ENCODE measurements around the gene IKBKG.
"Not testable (repeated sequence)": the region's sequence is repeated elsewhere in the genome, so short reads cannot be mapped to it uniquely, and the experiment has no call there.

The IKBKG gene

DNA sequence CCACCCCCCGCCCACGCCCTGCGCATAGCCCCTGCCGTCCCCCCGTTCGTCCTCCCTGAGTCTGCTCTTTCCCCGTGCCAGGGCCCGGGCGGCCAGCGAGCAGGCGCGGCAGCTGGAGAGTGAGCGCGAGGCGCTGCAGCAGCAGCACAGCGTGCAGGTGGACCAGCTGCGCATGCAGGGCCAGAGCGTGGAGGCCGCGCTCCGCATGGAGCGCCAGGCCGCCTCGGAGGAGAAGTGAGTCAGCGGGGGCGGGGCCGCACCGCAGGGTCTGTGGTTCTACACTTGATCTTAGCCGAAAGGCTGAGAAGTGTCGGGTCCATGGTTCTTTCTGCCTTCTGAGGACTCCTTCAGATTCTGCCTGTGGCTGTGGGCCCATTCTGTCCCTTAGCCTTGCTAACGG is 12.9 kb downstream of the IKBKG start:
- not testable (repeated sequence) for DNase-seq

DNA sequence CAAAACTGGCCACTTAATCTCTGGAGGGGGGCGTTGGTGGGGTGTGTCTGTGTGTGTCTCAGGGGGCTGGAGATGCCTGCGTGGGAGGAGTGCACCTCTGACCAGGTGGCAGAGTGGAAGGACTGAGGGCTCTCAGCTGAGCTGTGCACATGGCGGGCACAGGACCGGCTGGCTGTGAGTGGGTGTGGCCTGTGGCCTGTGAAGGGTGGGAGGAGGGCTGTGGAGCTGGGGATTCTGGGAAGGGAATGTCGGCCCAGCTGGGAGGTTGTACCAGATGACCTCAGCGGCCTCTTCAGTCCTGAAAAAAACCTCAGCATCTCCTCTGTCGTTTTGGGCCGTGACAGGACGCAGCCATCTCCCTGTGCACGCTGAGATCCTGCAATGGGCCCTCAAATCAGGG is 14.9 kb downstream of the IKBKG start:
- DNase-seq, result not testable (repeated sequence)

DNA sequence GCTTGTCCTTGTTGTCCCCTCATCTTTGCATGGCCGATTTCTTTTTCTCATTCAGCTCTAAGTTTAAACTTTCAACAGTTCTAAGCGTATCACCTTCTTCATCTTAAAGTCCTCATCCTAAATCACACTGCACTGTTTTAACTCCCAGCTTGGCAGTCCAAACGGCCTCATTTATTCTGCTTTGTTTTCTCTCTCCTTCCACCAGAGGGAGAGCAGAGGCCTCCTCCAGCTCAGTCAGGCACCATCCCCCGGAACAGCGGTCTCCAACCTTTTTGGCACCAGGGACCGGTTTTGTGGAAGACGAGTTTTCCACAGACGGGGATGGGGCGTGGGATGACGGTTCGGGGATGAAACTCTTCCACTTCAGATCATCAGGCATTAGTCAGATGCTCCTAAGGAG is 22.9 kb downstream of the IKBKG start:
- not testable (repeated sequence) for DNase-seq

DNA sequence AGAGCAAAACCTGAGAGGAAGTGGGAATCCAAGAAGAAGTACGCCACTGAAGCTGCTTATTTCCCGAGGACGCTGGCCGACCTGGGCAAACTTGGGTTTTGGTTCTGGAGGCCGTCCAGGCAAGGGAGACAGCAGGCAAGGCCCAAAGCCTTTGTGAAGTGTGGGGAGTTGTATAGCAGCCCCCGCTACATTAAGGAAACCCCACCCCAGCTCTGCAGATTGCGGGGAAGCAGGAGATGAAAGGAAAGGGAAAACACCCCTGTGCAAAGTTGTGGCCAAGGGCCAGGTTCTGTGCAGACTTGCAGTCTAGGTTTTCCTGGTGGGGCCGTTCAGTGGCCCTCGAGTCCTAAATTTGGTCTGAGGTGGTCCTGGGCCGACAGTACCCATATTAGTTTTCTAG is 25.6 kb downstream of the IKBKG start:
- not testable (repeated sequence) for DNase-seq

DNA sequence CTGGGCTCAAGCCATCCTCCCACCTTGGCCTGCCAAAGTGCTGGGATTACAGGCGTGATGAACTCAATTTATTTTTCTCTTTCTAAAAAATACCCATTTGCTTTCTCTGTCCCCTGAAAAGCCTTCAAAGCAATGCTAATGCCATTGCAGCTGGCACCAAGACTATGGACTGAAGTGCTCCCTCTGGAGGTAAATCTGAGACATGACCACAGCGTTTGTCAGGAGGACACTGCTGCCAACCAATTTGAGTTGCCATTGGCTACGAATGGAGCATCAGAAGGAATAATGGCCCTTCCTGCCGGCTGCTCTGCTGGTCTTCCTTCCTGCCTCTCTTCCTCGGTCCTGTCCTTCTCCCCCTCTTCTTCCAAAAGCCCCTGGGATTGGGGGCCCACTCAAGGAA is 27.7 kb downstream of the IKBKG start:
- not testable (repeated sequence) for DNase-seq

DNA sequence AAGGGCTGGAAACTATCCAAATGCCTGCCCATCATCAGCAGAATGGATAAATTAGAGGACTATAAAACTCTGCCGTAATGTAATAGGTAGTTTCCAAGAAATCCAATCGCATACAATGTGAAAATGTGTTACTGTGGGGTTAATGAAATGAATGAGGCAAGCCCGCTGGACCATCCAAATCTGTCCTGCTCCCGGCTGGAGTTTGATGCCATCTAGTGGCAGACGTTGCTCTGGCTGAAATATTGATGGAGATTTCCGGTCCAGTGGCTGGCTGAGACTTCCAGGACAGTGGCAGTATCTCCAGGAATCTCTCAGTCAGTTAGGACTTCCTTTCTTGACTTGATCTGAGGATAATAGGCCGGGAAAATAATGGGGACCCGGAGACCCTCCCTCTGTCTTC is 35.6 kb downstream of the IKBKG start:
- DNase-seq, result not testable (repeated sequence)

DNA sequence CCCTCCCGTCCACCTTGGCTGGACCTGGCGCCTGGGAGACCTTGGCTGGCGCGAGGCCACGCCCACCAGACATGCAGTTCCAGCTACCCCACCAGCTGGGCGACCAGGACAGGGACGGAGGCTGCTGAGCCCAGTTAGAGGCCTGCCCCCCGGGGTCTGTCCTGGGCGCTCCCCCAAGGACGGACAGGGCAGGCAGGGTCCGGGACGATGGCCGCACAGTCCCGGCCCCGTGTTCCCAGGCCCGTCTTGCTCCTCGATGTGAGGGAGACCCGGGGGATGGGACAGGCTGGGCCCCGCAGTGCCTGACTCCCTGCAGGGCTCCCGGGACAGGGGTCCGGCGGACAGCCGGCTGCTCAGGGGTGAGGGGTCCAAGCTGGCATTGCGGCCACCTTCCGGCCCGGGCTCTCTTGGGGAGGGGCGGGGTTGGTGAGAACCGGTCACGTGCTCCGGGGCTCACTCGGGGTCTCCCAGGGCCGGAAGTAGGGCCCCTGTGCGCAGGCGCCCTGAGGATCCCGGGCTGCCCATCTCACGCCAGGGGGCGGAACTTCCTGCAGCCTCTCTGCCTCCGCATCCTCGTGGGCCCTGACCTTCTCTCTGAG is 37.3 kb downstream of the IKBKG start, which contains the start of gene CTAG1A:
Gene CTAG1A (plus strand): TSS at position 549 of the 599 bp plus-strand sequence. CDS start 74 bp downstream, outside the sequence.
- DNase-seq, result not testable (repeated sequence)

DNA sequence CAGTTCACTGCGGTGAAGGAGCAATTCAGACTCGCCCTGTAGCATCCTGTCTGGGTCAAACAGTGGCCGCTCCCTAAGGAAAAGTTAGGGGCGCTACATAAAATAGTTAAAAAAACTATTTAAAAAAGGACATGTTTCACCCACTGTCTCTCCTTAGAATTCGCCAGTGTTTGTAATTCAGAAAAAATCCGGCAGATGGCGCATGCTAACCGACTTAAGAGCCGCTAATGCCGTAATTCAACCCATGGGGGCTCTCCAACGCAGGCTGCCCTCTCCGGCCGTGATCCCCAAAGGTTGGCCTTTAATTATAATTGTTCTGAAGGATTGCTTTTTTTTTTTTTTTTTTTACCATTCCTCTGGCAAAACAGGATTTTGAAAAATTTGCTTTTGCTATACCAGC is 43.0 kb downstream of the IKBKG start:
- not testable (repeated sequence) for DNase-seq

DNA sequence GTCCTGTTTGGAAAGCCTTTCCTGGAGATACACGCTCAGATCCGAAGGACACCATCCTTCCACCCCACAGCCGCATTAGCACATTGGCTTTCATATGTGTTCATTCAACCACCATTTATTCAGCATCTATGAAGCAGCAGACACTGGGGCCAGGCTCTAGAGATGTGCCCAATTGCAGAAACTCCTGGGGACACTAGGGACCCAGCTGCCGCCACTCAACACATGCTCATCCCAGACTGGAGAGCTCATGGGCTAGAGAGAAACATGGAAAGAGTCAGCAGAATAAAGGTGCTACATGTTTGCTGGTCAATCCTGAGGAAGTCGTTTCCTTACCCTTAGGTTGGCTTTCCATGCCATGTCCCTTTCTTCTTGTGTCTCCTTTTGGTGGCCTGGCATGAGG is 45.1 kb downstream of the IKBKG start:
- DNase-seq, result no peak

DNA sequence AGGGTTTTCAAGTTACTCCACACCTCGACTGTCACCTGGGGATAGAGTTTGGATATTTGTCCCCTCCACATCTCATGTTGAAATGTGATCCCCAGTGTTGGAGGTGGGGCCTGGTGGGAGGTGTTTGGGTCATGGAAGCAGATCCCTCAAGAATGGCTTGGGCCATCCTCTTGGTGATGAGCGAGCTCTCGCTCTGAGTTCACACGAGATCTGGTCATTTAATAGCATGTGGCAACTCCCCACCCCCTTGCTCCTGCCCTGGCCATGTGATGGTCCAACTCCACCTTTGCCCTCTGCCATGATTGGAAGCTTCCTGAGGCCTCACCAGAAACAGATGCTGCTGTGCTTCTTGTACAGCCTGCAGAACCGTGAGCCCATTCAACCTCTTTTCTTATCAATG is 45.8 kb downstream of the IKBKG start:
- no peak for DNase-seq

DNA sequence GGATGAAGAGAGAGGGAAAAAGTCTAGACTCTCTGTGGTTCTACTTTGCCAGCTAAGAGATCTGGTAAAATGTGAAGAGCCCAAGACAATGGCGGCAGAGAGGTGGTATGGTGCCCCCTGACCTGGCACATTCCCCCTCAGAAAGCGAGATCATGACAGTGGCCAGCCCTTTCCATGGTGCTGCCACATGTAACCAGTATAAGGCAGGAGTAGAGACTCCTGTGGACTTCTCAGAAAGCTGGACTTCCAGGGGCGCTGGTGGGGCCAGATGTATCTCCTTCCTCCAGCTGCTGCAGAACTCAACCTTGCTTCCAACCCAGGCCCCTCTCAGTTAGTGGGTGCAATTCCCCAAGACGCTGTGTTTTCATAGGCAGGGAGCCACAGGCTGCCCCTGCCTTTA is 47.1 kb downstream of the IKBKG start:
- DNase-seq, result no peak

DNA sequence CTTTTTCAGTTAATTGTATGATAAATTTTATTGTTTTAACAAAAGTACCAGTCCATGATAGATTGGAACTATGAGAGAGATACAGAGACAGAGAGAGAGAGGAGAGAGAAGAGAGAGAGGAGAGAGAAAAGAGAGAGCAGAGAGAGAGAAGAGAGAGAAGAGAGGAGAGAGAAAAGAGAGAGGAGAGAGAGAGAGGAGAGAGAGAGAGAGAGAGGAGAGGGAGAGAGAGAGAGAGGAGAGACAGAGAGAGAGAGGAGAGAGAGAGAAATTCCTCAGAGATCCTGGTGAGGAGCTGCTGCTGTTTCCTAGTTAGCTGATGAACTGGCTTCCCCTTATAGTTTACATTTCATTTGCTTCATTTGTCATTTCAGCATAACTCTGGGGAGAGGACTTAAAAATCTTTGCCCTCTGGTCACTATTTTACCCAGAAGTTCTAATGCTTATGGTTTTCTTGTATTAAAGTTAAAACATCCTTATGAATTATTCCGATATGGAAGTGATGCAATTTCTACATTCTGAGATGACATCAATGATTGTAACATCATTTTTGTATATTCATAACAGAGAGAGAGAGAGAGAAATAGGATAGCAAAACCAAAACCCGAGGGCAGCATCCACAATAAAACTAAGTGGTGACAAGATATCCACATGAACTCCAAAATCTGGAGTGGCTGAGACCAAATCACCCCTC is 48.3 kb downstream of the IKBKG start:
- no peak for DNase-seq

DNA sequence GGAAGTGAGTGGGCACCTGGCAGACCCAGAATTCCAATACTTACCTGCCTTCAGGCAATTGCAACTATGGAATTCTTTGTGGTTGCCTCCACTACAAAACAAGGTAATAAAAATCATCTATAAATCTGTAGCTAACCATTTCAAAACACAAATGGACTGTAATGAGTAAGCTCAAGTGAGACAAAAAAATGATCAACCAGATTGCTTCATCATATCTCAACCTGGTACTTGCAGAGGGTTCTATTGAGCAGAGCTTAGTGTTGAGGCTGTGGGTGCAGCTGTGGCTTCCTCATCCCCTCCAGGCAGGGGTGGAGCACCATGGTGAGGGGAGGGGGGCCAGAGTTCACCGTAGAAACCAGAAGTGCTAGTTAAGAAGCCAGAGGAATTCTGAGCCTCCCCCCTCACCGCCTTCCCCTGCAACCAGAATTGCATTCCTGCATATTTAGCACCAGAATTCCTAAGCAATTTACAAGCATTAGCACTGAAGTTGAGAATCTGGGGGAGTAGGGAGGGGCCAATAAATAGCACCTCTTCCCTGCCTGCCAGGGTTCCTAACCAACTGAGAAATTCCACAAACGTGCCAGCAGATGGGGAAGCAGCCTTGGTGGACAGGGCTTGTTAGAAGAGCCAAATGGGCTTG is 49.0 kb downstream of the IKBKG start:
- DNase-seq, result no peak

DNA sequence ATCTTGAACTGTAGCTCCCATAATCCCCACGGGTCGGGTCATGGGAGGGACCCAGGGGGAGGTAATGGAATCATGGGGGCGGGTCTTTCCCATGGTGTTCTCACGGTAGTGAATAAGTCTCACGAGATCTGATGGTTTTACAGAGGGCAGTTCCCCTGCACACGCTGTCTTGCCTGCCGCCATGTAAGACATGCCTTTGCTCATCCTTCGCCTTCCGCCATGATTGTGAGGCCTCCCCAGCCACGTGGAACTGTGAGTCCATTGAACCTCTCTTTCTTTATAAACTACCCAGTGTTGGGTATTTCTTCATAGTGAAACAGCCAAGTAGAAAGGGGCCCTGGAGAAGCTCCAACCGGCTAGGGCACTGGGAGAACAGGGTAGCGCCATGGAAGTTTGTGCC is 49.8 kb downstream of the IKBKG start:
- no peak for DNase-seq

DNA sequence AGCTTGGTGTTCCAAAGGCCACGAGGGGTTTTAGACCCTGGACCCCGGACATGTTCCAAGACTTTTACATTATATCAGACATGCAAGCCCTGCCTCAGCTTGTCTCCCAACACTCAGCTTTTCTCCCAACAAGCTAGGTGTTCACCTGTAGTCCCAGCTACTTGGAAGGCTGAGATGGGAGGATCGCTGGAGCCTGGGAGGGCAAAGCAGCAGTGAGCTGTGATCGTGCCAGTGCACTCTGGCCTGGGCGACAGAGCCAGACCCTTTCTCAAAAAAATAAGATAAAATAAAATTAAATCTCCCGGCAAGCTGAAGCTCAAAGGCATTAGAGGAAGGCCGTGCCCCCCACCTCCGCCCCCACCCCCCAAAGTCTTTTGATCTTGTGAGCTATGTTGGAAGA is 51.2 kb downstream of the IKBKG start:
- no peak for DNase-seq

DNA sequence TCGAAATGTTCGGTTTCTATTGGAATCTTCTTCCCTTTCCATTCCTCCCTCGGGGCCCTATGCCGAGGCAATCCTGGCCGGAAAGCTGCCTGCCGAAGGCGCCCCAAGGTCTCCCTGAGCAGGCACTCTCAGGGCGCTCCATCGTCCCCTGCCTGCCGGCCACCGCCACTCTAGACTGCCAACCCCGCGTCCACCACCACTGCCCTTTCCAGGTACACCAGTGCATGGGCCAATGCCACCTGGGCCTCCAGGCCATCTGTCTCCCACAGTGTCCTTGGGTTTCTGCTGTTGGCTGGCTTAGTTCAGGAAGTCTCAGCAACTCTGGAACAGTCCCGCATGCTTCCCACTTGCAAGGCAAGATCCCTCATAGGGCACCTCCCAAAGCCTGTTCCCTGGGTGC is 52.1 kb downstream of the IKBKG start:
- DNase-seq, result no peak

DNA sequence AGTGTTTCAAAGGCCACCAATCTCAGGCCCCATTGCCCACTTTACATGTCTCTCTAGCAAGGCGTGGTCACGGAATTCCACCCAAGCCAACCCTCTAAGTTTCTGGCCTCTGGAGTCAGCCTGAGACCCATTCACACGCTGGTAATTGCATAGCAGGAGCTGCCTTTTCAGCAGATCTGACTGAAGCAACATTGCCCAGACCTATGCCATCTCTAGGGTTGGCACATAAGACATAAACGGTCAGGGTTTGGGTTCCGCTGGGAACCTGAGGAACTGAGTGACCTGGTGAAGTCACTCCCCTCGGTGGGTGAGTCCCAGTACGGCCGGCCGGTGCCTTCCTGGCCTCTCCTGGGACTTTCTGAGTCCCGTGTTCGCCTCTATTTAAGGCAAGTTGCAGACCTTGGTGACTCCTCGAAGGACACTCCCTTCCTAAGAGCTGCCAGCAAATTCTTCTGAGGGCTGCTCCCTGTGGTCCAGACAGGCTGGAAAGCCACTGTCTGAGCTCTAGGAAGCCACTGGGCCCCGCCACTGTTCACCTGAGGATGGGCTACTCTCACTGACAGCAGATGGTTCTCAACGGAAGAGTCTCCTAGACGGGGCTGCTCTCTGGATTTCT is 53.4 kb downstream of the IKBKG start:
- no peak for DNase-seq

DNA sequence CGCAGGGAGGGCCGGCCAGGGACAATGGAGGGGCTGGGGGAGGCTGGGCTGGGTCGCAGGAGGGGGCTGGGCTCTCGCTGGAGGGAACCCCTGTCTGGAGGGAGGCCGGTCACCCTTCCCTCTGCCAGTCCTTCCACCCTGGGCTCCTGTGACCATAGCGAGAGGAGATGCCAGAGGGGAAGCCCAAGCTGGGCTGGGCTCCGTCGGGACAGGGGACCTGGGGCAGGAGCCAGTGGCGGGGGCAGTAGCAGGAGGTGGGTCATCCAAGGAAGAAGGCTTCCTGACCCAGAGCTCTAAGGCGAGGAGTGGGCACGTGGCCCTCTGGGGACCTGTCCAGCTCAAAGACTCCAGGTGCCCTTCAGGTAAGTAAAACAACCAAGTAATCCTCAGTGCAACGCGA is 54.8 kb downstream of the IKBKG start:
- DNase-seq, result no peak

DNA sequence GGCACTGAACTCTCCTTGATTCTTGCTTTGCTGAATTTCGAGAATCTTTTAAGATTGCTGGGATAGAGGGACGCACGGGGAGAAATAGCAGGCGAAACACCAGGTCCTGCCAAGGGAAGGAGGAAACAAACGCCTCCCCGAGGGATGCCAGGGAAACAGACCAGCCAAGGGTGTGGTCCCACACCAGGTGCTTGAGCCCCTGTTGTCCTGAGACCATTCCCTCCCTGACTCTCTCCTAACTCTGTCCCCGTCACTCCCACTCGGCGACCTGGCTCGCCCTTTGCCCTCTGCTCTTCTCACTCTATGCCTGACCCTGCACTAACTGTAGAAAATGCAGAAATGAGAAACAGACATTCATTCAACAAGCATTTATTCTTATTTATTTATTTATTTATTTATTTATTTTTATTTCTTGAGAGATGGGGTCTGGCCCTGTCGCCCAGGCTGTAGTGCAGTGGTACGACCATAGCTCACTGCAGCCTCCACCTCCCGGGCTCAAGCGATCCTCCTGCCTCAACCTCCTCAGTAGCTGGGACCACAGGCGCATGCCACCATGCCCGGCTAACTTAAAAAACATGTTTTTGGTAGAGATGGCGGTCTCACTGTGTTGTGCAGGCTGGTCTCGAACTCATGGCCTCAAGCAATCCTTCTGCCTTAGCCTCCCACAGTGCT is 55.5 kb downstream of the IKBKG start:
- DNase-seq, result no peak

DNA sequence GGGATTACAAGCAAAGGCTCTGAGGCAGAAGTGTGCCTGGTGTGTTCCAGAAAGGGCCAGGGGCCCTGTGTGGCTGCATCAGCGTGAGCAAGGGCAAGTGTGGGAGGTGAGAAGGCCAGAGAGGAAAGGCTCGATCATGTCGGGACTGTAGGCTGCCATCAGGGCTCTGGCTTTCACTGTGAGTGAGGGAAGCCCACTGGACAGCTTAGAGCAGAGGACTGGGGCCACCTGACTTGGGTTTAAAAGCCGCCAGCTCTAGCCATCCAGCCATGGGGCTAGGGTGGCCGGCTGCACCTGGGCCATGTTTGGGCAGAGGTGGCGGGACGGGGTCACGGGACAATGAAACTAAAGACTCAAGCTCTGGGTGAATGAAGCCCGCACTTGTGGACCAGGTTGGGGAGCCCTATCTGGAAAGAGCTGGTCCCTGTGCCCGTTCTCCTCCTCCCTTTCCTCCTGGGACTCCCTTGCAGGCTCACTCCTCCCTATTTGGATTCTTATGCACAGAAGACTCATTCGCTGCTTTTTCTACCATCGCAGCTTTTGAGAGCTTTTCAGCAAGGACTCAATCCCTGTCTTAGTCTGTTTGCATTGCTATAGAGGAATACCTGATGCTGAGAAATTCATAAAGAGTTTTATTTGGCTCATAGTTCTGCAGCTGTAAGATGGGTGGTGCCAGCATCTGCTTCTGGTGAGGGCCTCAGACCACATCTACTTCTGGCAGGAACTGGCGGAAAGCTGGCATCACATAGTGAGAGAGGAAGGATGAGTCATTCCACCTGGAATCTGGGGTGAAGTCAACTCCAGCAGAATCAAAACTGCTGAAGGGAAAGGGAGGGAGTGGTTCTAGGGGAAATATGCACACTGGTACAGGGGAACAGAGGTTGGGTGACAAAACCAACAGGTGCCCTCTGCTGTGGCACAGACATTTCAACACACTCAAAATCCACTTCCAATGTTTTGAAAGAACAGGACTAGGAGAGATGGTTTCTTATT is 56.3 kb downstream of the IKBKG start:
- DNase-seq, result no peak

DNA sequence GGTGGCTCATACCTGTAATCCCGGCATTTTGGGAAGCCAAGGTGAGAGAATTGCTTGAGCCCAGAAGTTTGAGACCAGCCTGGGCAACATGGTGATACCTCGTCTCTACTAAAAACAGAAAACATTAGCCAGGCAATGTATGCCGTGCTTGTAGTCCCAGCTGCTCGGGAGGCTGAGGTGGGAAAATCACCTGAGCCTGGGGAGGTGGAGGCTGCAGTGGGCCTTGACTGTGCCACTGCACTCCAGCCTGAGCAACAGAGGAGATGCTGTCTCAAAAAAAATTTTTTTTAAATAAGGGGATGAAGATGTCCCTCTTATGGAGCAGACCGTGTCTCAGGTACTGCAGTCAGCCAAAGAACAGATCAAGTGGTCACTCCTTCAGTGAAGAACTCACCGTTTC is 58.1 kb downstream of the IKBKG start:
- DNase-seq, result no peak

DNA sequence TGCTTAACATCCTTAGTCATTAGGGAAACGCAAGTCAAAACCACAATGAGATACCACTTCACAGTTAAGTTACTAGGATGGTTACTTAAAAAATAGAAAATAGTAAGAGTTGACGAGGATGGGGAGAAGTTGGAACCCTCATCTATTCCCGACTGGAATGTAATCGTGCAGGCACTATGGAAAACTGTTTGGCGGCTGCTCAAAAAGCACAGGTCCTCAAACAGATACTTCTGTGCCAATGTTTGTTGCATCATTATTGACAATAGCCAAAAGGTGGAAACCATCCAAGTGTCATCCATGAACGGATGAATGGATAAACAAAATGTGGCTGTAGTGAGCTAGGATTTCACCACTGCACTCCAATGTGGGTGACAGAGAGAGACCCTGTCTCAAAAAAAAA is 60.0 kb downstream of the IKBKG start:
- no peak for DNase-seq

Data from activated CD8-positive, alpha-beta memory T cell treated with anti-CD3 and anti-CD28 coated beads, Interleukin-2, amount 50 U/mL, for 48 hours (primary cell).